GM19455 (cell line): ENCODE results near the gene CNNM2.
"Not testable (repeated sequence)": the region's sequence is repeated elsewhere in the genome, so short reads cannot be mapped to it uniquely, and the experiment has no call there.

ENCODE experiments used
- ATAC-seq: cut with Tn5 transposase; IDR thresholded peaks from one replicate; pipeline ENCODE4 v1.9.1; 2021; ENCODE audit not compliant: unreplicated experiment

CNNM2 gene

GRCh38 chr10:102964713-102965112 is 46.6 kb downstream of the CNNM2 start:
- ATAC-seq, result no peak

- ATAC-seq, result no peak
These were observed 47.3 kb downstream of the CNNM2 start for GRCh38 chr10:102965311-102965851.

DNA sequence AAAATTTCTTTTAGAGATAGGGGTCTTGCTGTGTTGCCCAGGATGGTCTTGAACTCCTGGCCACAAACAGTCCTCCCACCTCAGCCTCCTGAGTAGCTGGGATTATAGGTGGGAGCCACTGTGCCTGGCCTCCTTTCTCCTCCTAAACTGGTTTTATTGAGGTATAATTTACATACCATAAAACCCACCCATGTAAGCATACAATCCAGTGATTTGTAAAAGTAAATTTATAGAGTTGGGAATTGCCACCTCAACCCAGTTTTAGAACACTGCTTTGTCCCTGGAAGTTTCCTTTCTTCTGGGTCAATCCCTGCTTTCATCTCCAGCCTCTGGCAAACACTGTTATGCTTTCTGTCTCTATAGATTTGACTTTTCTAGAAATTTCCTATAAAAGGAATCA is 49.0 kb downstream of the CNNM2 start:
- ATAC-seq, result no peak

- ATAC-seq, result no peak
These were observed 52.7 kb downstream of the CNNM2 start for GRCh38 chr10:102970562-102971340.

- ATAC-seq, result no peak
These were observed 57.6 kb downstream of the CNNM2 start for GRCh38 chr10:102975483-102976379.

- not testable (repeated sequence) for ATAC-seq
These were observed 58.3 kb downstream of the CNNM2 start for GRCh38 chr10:102976380-102976726.

- no peak for ATAC-seq
These were observed 64.2 kb downstream of the CNNM2 start for GRCh38 chr10:102982296-102982695.

GRCh38 chr10:102984086-102984485 is 66.0 kb downstream of the CNNM2 start:
- no peak for ATAC-seq

DNA sequence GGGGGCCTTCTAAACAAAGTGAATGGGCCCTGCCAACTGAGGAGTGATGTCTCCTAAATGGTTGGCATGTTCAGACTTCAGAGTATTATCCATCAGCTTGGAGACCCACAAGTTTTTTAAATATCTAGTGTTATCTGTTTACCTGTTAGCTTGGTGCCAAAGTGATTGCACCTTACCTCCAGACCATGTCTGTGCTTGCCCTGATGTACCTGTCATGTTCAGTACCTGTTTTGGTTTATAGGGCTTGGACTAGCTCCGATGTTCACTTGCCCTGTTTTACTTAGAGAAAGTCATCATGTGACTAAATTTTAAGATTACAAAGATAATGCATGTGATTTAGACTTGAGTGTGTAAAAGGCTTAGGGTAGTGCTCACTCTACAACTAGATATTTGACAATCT is 67.7 kb downstream of the CNNM2 start:
- no peak for ATAC-seq

DNA sequence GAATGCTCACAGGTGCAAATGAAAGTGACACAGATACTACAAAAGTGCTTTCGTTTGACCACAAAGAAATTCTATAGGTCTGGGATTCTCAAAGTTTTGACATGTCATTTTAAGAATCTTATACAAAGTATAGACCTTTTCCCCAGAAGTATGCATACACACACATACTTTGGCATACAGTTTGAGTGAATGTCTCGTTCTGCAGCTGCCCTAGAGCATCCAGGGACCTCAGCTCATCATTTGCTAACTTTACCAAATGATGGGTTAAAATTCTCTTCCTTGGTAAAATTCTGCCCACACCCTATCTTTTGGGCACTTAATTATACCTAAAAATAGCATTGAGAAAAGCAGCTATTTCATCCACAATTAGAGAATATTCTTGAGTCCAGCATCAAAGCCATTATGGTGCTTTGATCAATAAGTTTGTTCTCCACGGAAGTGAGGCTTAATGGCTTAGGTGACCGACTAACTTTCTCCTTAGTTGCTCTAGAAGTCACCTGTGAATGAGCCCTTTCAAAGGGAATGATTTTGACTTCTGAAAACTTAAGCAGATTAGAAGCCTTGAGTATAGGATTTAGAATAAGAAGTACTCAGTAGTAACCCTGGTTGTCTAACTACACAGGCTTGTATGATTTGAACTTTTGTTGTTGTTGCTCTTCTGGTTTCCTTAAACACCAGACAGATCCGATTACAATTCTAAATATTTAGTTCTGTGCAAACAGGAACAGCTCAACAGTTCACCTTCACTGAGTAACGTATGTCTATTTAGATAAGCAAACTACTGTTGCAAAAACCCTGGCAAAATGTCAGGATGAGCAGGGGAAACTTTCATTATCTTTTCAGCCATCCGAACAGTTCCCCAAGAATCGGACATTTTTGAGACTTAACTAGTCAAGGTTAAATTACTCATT is 70.6 kb downstream of the CNNM2 start:
- ATAC-seq, result no peak

GRCh38 chr10:102994531-102995295 is 76.6 kb downstream of the CNNM2 start:
- ATAC-seq, result no peak

- ATAC-seq, result no peak
These were observed 78.8 kb downstream of the CNNM2 start for GRCh38 chr10:102996876-102997275.

DNA sequence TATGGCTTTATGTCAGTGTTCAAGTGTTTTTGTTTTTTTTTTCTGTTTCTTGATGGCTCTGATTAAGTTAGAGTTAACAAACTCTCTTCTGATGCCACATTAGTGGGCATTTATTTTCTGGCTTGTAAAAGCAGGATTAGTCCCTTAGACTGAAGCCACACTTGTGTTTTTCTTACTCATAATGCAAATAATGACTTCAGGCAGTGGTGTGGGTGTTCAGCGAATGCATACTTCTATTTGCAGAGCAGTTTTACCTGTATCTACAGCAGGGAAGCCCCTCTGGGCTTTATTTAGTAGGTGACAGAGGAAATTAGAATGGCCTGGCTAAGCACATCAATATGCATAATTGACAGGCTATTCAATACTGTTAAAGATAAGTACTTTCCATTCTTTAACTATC is 79.9 kb downstream of the CNNM2 start:
- no peak for ATAC-seq

- ATAC-seq, result no peak
These were observed 80.4 kb downstream of the CNNM2 start for GRCh38 chr10:102998399-102998907.

DNA sequence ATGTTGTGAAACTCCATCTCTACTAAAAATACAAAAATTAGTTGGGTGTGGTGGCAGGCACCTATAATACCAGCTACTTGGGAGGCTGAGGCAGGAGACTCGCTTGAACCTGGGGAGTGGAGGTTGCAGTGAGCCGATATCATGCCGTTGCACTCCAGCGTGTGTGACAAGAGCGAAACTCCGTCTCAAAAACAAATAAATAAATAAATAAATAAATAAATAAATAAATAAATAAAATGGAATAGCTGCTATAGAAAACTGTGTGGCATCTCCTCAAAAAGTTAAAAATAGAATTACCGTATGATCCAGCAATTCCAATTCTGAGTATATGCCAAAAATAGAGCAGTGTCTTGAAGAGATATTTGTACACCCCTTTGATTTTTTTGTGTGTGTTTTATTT is 82.0 kb downstream of the CNNM2 start:
- ATAC-seq, result not testable (repeated sequence)

DNA sequence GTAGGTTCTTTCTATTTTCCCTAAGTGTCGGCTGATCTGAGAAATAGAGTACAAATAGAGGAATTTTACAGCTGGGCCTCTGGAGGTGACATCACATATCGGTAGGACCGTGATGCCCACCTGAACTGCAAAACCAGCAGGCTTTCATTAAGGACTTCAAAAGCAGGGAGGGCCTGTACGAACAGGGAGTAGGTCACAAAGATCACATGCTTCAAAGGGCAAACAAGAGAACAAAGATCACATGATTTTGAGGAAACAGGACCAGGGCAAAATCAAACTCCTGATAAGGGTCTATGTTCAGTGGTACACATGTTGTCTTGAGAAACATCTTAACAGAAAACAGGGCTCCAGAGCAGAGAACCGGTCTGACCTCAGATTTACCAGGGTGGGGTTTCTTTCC is 88.9 kb downstream of the CNNM2 start:
- ATAC-seq, result no peak

DNA sequence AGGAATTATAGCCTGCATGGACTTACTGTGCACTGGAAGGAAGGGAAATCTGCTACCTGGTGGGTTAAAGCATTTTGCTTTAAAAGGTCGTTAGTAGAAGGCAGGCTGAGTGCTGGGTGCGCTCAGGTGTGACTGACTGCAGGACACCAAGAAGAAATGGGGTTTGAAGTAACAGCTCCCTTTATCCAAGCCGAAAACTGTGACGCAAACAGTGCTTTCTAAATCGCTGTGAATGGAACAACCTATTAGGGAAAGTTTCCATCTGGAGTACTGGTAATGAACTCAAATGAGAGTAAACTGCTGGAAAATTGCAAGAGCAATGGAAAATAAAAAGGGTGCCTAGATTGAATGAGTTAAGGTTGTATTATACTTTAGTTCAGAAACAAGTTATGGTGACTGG is 95.3 kb downstream of the CNNM2 start:
- no peak for ATAC-seq

DNA sequence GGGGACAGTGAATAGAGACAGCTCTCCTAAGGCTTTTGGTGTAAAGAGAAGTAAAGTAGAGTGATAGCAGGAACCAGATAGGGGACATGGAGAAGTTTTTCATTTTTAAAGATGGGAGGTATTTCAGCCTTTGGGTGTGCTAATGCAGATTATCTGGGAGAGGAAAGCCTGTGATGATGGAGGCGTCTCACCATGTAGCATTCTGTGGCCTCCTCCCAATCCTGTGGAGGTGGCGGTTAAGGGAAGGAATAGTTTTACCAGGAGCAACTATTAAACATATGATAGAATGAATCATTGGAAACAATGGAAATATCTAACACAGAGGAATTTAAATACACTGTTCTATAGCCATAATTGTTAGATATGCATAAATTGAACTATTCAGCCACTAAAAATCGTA is 101.3 kb downstream of the CNNM2 start:
- ATAC-seq, result no peak

DNA sequence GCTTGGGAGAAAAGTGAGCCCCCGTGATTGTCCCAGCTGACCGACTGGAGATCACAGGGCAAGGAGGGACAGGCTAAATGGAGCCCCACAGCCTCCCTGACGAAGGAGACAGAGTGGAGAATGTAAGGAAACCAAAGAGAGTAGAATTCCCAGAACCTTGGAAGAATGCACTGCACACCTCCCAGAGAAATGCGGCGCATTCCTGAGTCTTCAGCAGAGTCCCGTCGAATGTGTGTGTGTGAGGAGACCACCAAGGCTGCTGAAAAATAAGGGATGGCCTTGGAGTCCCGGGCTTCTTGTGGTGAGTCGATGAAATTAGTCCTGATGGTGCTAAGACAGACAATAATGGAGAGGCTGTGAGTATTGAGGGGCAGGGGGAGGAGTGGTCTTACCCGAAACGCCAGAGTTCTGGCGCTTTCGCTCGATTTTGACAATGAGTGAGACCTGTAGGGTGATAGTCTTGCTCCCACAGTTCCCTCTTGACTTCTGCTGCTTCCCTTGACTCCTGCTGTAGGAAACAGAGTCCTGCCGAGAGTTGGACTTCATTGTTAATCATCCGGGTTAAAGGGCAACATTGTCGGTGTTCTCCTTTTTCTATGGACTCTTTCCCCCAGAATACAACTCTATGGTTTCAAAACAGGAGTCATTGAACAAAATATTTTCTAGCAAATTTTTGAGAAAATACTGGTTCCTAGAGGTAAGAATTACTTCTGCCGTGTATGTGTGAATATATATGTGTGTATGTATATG is 103.2 kb downstream of the CNNM2 start:
- ATAC-seq, result no peak
